Measurements from ENCODE around the gene ADAM15. TPM values are rescaled to one million over a fixed set of nuclear protein-coding genes. Genes with fewer than 3 reads are reported as not detected.

Gene ADAM15
- total RNA-seq, 1 experiment from 2014 or later: 67.1 TPM

DNA sequence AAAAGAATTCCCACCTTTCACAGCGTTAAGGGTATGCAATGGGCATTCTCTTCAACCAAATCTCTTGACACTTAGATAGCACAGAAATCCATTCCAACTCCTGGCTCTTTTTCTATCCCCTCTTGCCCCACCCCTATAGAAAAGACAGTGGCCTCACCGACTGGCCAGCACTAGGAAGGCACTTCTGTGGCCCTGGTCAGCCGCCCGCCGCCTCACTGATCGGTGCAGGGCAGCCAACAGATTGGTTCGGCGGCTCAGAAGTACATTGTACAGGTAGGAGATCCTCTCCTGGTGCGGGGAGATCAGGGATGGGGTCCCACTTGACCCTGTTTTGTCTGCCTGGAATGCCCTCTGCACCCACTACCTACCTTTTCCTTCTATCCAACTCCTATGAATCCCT, 26.8 kb upstream of the ADAM15 start:
- in situ Hi-C loops (cut with HindIII; ENCODE audit: low pct_unique_long_range_greater_than_20kb, low sequenced_read_pairs): no loop called here
- DNase-seq (ENCODE audit: low read depth, low spot score): no peak

DNA sequence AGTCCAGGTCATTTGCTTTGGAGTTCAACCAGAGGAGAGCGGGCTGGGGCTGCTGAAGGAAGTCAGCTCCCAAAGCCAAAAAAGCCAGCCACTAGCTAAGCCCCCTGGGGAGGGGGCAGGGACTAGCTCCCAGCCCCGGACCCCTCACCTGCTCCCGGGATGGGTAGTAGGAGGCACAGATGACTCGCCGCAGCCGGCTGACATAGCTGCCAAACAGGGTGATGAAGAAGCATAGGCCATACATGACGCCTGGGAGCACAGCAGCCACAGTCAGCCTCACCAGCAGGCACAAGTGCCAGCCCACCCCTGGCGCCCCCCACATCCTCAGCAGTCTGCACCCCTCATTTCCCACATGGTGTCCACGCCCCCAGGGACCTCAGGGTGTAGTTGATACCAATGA, 25.0 kb upstream of the ADAM15 start:
- in situ Hi-C loops (cut with HindIII; ENCODE audit: low pct_unique_long_range_greater_than_20kb, low sequenced_read_pairs): no loop called here
- DNase-seq (ENCODE audit: low read depth, low spot score): no peak

DNA sequence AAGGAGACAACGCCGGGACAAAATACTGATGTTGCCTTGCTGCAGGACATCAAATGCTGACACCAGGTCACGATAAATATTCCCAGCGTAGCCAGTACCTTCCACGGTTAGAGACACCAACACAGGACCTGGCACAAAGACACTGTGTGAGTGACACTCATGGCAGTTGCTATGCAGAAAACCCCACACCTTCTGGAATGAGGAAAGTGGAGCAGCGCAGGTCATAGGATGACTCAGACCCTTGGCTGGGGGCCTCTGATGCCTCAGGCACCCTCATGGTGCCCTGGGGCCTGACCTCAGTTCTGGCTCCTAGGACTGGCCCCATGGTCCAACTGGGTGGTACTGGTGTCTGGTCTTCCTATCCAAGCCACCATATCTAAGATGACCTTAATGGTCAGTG, 24.5 kb upstream of the ADAM15 start:
- in situ Hi-C loops (cut with HindIII; ENCODE audit: low pct_unique_long_range_greater_than_20kb, low sequenced_read_pairs): no loop called here

DNA sequence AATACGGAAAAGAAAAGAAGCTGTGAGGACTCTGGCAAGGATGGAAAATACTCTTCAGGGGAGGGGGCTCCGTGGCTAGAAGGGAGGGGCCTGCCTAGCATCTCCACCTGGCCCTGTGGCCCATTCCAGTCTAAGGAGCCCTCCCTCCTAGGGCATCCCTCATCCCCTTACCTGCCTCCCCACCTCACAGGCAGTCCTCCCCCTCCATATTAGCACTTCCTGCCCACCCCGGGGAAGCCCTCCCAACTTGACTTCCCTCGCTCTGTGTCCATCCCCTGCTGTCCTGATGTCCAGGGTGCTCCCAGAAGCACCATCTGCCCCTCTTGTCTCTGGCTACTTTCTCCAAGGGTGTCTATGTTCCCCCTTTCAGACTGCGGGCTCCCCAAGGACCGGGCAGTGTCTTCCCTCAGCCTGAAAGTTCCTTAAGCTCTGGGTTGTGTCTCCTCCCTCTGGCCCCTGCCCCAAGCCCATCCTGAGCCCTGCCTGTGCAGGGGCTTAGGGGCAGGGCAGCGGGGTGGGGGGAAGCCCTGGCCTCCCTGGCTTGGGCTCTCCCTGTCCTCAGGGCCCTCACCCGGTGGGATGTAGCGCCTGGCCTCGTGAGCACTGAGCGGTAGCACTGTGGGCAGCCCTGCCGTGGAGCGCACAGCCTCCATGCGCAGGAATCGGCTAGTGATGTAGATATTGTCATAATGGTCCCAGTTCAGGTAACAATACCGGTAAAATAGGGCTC, 21.4 kb upstream of the ADAM15 start:
- no peak for DNase-seq (ENCODE audit: low read depth, low spot score)
- in situ Hi-C loops (cut with HindIII; ENCODE audit: low pct_unique_long_range_greater_than_20kb, low sequenced_read_pairs): no loop called here

More for the DNA sequence above, 24.5 kb upstream of the ADAM15 start:
- no peak for DNase-seq (ENCODE audit: low read depth, low spot score)

DNA sequence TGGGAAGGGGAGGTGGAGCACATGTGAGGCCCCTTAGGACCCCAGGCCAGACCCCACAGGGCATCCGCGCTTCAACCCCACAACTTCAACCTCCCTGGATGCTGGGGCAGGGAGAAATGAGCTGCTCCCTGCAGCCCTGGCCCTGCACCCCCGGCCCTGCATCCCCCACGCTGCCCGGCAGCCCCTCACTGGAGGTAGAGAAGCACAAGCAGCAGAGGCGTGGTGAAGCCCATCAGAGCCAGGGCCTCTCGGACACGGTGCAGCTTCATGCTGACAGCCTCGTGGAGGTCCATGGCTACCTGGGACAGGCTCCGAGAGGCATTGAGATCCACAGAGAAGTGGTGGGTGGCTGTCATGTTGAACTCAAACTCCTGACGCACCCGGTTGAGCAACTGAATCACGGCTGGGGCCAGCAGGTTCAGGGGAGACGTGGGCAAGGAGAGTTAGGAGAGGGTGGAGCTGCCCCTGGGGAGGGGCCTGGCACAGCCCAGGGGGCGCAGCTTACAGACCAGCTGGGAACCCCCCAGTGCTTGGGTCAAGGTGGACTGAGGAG, 20.8 kb upstream of the ADAM15 start:
- in situ Hi-C loops (cut with HindIII; ENCODE audit: low pct_unique_long_range_greater_than_20kb, low sequenced_read_pairs): no loop called here

DNA sequence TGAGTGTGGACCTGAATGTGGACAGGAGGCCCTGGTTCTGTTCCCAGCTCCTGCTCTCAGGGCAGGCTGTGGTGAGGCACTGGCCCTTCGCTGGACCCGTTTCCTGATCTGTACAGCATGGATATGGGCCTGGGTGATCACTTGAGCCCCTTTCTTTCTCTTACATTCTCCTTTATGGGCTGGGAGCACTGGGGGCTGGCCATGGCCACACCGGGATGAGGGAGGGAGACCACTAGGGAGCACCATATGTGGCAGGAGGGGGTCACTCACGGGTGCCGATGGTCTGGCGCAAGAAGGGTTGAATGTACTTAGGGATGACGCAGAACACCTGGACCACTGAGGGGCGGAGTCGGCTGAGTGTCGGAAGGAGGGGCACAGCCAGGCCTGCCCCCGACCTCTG, 20.2 kb upstream of the ADAM15 start:
- DNase-seq (ENCODE audit: low read depth, low spot score): no peak
- in situ Hi-C loops (cut with HindIII; ENCODE audit: low pct_unique_long_range_greater_than_20kb, low sequenced_read_pairs): no loop called here

More for the DNA sequence above, 20.8 kb upstream of the ADAM15 start:
- no peak for DNase-seq (ENCODE audit: low read depth, low spot score)

DNA sequence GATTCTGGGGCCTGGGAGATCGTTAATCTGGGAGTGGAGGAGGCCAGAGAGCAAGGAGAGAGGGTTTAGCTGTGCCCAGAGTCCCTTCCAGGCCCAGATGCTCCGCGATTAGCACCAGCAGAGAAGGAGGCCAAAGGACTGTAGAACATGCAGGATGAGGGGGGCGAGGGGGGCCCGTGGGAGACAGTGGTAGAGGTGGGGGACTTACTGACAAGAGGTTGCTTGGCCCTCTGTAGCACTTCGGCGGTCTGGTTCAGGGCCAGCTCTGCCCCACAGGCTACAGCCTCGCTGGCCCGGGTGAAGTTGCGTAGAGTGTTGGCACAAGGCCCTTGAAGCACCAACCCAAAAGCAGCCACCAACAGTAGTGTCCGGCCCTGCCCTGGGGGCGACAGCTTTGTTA, 18.2 kb upstream of the ADAM15 start:
- in situ Hi-C loops (cut with HindIII; ENCODE audit: low pct_unique_long_range_greater_than_20kb, low sequenced_read_pairs): no loop called here
- no peak for DNase-seq (ENCODE audit: low read depth, low spot score)

DNA sequence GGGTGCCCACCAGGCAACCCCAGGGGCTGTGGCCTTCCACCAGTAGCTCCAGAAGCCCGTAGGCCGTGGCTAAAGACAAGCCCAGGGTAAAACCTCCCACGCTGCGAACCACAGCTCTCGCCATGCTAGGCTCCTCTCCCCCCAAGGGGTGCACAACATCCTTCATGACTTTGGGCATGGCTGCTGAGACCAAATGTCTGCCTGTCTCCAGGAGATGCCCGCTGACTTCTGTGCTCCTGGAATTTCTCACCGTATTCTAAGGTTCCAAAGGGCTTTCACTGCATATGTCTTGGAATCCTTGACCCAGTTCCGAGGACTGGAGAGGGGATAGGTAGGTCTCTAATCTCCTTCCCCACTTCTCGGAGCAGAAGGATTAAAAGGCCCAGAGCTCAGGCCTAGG, 17.6 kb upstream of the ADAM15 start, which contains the start of the genes DCST1 and DCST2:
Gene DCST1 (plus strand): TSS at position 301 of the 400 bp plus-strand sequence. CDS start 213 bp downstream, outside the sequence.
Gene DCST2 (minus strand): TSS at position 258 of the 400 bp plus-strand sequence. CDS start 80 bp downstream, at position 178.
- DNase-seq (ENCODE audit: low read depth, low spot score): no peak
- in situ Hi-C loops (cut with HindIII; ENCODE audit: low pct_unique_long_range_greater_than_20kb, low sequenced_read_pairs): no loop called here

DNA sequence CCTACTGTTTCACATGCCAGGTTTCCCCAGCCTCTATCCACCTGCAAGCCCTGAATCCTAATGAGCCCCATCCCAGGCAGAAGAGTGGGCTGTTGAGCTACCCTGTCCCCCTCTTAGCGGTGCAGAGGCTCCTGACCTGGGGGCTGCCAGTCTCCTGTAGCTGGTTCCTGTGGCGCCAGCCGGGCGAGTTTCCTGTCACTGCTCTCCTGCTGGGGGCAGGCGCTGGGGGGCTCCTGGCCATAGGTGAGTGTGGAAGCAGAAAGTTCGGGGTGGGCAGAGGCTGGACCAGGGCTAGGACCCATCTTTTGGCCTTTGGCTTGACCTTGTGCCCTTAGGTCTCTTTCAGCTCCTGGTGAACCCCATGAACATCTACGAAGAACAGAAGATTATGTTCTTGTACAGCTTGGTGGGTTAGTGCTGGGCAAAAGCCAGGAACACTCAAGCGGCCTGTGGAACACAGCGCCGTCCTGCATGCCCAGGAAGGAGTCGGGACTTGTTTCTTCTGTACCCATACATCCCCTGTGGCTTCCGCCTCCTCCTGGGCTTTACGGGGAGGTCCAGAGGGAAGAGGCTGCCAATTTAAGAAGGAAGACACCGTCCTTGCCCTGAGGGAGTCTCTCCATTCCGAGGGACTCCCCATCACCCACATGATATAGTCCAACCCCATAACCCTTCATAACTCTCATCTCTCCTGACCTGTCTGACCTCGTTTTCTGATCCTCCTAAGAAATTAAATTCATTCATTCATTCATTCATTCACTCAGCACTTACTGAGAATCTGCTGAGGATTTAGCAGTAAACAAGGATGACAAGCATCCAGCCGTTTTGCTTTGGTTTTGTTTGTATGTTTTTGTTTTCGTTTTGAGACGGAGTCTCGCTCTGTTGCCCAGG, 16.6 kb upstream of the ADAM15 start:
- in situ Hi-C loops (cut with HindIII; ENCODE audit: low pct_unique_long_range_greater_than_20kb, low sequenced_read_pairs): no loop called here
- no peak for DNase-seq (ENCODE audit: low read depth, low spot score)

DNA sequence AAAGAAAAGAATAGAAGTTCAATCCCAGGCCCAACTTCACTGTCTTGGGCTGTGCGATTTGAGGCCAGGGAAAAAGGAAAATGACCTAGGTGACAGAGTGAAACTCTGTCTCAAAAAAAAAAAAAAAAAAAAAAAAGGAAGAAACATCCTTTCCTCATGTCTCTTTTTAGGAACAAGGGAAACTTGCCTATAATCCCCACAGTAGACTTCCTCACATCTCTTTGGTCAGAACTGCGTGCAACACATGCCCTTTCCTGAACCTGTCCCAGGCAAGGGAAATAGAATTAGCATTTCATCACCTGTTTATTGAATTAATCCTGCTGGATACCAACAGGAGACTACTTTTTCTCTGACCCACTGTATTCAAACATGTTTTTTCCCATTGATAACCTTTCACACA, 15.2 kb upstream of the ADAM15 start:
- in situ Hi-C loops (cut with HindIII; ENCODE audit: low pct_unique_long_range_greater_than_20kb, low sequenced_read_pairs): no loop called here
- DNase-seq (ENCODE audit: low read depth, low spot score): no peak

DNA sequence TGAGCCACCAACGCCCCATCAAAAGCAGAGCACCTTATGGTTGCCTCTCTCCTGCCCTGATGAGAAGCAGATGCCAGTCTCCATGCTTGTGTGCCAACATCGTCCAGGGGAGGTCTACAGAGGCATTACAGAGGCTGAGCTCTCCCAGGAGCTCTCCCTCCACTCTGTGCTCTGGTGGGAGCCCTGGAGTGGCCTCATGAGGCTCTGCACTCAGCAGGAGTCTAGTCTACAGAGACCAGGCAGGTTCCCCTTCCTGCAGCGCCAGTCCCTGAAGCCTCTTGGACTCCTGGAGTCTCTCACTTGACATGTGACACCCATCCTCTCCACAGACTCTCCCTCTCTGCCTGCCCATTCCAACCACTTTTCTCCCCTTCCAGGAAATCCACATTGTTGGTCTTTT, 14.1 kb upstream of the ADAM15 start:
- no peak for DNase-seq (ENCODE audit: low read depth, low spot score)
- in situ Hi-C loops (cut with HindIII; ENCODE audit: low pct_unique_long_range_greater_than_20kb, low sequenced_read_pairs): no loop called here

DNA sequence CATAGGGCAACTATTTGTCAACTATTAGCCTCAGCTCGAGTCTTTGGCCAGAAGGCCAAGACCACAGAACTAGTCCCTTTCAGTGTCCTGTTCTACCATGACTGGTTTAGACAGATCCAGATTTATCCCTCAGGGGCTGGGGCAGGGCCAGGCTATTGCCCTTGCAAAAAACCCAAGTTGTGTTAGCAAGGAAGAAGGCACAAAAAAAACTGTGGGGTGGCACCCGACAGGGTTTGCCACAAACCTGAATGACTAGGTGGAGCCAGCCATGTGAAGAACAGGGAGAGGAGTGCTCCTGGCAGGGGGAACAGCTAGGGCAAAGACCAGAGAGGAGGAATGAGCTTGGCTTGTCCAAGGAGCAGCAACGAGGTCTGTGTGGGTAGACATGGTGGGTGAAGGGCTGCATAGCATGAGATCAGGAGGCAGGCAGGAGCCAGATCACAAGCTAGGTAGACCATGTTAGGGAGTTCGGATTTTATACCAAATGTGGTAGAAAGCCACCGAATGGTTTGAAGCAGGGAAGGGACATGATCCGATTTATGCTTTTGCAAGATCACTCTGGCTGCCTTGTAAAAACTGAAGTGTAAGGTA, 13.2 kb upstream of the ADAM15 start:
- no peak for DNase-seq (ENCODE audit: low read depth, low spot score)
- in situ Hi-C loops (cut with HindIII; ENCODE audit: low pct_unique_long_range_greater_than_20kb, low sequenced_read_pairs): no loop called here

DNA sequence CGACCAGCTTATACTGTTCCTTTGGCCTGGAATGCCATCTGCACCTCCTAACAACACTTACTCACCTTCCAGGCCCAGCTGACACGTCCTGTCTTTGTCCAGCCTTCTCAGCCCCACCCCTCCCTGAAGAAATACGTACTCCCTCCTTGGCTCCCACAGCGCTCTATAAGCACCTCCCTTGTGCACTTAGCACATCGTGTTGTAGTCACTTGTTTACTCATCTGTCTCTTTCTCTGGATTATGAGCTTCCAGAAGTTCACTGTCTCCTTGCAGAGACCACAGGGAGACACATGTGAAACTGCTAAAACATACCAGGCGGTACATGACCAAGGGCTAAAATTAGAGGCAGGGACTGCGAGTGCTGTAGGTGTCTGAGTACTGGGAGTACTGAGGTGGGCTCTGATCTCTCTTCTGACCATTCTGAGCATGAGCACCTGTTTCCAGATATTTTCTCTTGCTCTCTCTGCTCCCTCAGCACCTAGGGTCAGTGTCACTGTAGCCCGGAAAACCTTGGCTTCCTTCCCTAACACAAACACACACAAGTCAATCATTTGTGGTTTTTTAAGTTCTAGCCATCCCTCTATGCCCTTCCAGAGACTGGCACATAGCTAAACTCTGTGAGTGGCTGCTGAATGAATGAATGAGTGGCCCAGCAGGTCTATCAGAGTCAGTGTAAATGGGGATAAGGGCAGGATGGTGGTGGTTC, 12.4 kb upstream of the ADAM15 start:
- in situ Hi-C loops (cut with HindIII; ENCODE audit: low pct_unique_long_range_greater_than_20kb, low sequenced_read_pairs): no loop called here
- DNase-seq (ENCODE audit: low read depth, low spot score): no peak

DNA sequence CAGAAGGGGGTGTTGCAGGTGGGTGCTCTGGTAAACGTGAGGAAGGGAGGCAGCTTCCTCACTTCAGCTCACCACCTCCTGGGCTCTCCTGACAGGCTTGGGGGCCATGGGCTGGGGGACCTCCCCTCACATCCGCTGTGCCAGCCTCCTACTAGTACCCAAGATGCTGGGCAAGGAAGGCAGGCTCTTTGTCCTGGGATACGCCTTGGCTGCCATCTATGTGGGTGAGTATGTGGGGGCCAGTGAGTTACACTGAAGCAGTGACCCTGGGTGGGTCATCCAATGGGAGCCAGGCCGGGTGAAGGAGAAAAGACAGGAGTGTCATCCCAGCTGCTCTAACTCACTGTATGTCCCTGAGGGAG, 11.8 kb upstream of the ADAM15 start:
- no peak for DNase-seq (ENCODE audit: low read depth, low spot score)
- in situ Hi-C loops (cut with HindIII; ENCODE audit: low pct_unique_long_range_greater_than_20kb, low sequenced_read_pairs): no loop called here

DNA sequence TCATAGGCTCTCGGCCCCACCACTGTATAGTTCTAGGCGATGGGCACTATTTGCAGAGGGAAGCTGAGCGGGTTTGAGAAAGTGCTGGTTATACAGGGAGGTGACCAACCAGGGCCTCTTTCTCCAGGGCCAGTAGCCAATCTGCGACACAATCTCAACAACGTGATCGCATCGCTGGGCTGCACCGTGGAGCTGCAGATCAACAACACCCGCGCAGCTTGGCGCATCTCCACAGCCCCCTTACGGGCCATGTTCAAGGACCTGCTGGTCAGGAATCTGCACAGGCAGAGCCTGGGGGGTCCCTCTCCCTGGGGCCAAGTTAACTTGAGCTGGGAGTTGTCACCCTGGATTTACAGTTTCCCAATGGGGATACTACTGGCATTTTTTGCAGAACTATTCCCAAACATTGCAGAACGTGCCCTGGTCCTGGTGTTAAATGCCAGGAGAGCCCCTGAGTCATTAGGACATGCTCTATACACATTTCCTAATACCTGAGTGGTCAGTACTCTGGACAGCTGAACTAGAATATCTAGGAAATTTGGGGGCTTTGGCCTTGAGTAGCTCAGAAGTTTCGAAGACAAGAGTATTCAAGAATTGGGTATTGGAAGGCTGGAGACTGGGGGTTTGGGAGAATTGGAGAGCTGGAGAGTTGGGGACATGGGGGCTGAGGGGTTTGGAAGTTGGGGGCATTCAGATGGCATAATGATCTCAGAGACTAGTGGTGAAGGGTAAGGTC, 10.6 kb upstream of the ADAM15 start:
- in situ Hi-C loops (cut with HindIII; ENCODE audit: low pct_unique_long_range_greater_than_20kb, low sequenced_read_pairs): no loop called here

DNA sequence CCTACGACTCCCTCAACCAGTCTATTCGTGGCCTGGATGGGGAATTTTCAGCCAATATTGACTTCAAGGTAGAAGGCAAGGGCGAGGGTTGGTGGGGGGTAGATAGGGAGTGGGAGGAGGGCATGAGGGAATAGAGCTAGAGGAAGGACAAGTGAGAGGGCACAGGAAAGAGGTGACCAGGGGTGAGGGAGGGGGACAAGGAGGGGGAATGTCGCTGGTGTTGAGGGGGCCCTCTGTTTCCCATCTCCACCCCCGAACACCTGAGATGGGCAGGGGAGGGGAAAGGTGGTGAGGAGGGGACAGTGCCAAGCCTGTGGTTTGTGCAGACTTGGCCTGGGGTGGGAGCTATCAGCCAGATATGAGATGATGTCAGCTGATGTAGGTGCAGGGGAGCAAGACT, 8.3 kb upstream of the ADAM15 start:
- in situ Hi-C loops (cut with HindIII; ENCODE audit: low pct_unique_long_range_greater_than_20kb, low sequenced_read_pairs): no loop called here

More for the DNA sequence above, 10.6 kb upstream of the ADAM15 start:
- no peak for DNase-seq (ENCODE audit: low read depth, low spot score)

DNA sequence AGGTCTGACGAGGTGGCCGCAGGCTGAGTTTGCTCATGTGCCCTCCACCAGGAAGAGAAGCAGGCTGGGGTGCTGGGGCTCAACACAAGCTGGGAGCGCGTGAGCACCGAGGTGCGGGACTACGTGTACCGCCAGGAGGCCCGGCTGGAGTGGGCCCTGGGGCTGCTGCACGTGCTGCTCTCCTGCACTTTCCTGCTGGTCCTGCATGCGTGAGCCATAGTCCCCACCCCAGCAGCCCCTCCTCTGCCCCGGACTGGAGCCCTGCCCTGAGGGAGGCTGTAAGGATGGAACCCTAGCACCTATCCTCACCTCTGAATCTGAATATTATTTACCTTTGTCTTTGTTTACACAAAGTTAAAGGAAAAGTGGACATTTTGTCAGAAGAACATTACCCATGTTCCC, 7.8 kb upstream of the ADAM15 start:
- no peak for DNase-seq (ENCODE audit: low read depth, low spot score)
- in situ Hi-C loops (cut with HindIII; ENCODE audit: low pct_unique_long_range_greater_than_20kb, low sequenced_read_pairs): no loop called here

More for the DNA sequence above, 8.3 kb upstream of the ADAM15 start:
- DNase-seq (ENCODE audit: low read depth, low spot score): no peak

Measured in SK-MEL-5 (cell line).